GM18861 (cell line): ENCODE data around the gene GLT1D1.

ENCODE experiments used
- ATAC-seq: cut with Tn5 transposase; IDR thresholded peaks from one replicate; pipeline ENCODE4 v1.9.1; 2021; ENCODE audit not compliant: unreplicated experiment

The GLT1D1 gene

GRCh38 chr12:128991716-128992115 is 138.4 kb downstream of the GLT1D1 start:
- no peak for ATAC-seq

- no peak for ATAC-seq
These were observed 138.8 kb downstream of the GLT1D1 start for GRCh38 chr12:128992116-128992515.

GRCh38 chr12:128992550-128992949 is 139.3 kb downstream of the GLT1D1 start:
- no peak for ATAC-seq

GRCh38 chr12:128994856-128995255 is 141.6 kb downstream of the GLT1D1 start:
- no peak for ATAC-seq

GRCh38 chr12:128995619-128996018 is 142.3 kb downstream of the GLT1D1 start:
- ATAC-seq = no peak

GRCh38 chr12:129001826-129002225 is 148.5 kb downstream of the GLT1D1 start:
- ATAC-seq = no peak

- ATAC-seq = no peak
These were observed 149.1 kb downstream of the GLT1D1 start for GRCh38 chr12:129002427-129002826.

- ATAC-seq = no peak
These were observed 152.1 kb downstream of the GLT1D1 start for GRCh38 chr12:129005416-129005815.

GRCh38 chr12:129005829-129006228 is 152.6 kb downstream of the GLT1D1 start:
- ATAC-seq = no peak

GRCh38 chr12:129009833-129010622 is 156.8 kb downstream of the GLT1D1 start:
- ATAC-seq = no peak

- ATAC-seq = no peak
These were observed 162.9 kb downstream of the GLT1D1 start for GRCh38 chr12:129016159-129016558.

GRCh38 chr12:129025055-129025454 is 171.8 kb downstream of the GLT1D1 start:
- no peak for ATAC-seq

- ATAC-seq = no peak
These were observed 175.6 kb downstream of the GLT1D1 start for GRCh38 chr12:129028844-129029243.
